ENCODE measurements around the gene SP1. TPM values are rescaled to one million over a fixed set of nuclear protein-coding genes. Genes with fewer than 3 reads are reported as not detected.
A peak's percentile ranks its signal among the peaks of the same experiment; 100 is the strongest.
"Not testable (repeated sequence)": the region's sequence is repeated elsewhere in the genome, so short reads cannot be mapped to it uniquely, and the experiment has no call there.

The SP1 gene
- total and polyA plus RNA-seq, 8 donors = 69.5 to 82.0 (median 78.0) TPM

DNA sequence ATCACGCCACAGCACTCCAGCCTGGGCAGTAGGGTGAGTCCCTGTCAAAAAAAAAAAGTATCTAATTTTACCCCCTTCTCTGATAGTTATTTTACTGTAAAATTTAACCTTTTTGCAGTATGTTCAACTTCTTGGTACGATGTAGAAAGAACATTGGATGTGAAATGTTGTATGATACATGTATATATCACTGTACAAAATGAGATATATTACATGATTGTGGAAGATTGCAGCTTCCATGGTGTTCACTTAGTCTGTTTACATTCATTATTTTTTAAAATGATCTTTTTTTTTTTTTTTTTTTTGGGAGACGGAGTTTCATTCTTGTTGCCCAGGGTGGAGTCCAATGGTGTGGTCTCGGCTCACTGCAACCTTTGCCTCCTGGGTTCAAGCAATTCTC is 9.0 kb downstream of the SP1 start:
- intact Hi-C loops (cut with DNase I) = no loop called here
- H3K4me1 ChIP-seq = peaks cover 37 to 82% of the 10 kb centered on the region in 2 donors
- TF ChIP-seq CTCF (IDR thresholded peaks at IDR 0.05) = no peak
- H3K9me3 ChIP-seq = no peaks in the 10 kb centered on the region
- no peak for DNase-seq
- peak overlapping the region in 1 of 2 donors; percentile 53 for H3K27ac ChIP-seq
- H3K36me3 ChIP-seq = peaks cover 0 to 70% of the 10 kb centered on the region in 2 donors
- H3K4me3 ChIP-seq = no peak overlapping the region
- no peak for ATAC-seq
- H3K27me3 ChIP-seq = no peaks in the 10 kb centered on the region

GRCh38 chr12:53389702-53390101 is 9.7 kb downstream of the SP1 start:
- no peak for ATAC-seq
- Histone ChIP-seq H3K27ac (peak overlapping the region in 1 of 2 donors; percentile 66), H3K4me1 (peaks cover 30 to 74% of the 10 kb centered on the region in 2 donors)

DNA sequence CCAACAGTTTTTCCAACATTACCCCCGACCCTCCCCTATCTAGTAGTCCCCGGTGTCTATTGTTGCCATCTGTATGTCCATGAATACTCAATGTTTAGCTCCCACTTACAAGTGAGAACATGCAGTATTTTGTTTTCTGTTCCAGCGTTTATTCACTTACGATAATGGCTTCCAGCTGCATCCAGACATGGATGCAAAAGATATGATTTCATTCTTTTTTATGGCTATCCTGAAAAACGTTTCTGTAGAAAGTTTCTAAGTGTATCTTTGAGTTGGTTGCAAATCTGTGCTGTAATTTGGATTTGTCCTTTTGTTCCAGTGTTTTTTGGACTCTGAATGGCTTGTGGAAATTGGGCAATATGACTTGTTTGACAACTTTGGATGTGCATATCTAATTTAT is 11.7 kb downstream of the SP1 start:
- Histone ChIP-seq H3K27me3 (no peaks in the 10 kb centered on the region), H3K4me3 (no peak overlapping the region), H3K4me1 (peaks cover 17 to 61% of the 10 kb centered on the region in 2 donors), H3K27ac (peak overlapping the region in 1 of 2 donors; percentile 66), H3K36me3 (peaks cover 0 to 64% of the 10 kb centered on the region in 2 donors), H3K9me3 (no peaks in the 10 kb centered on the region)
- DNase-seq = no peak
- TF ChIP-seq CTCF (IDR thresholded peaks at IDR 0.05) = no peak
- no peak for ATAC-seq
- intact Hi-C loops (cut with DNase I) = no loop called here

More at GRCh38 chr12:53389702-53390101, 9.7 kb downstream of the SP1 start:
- intact Hi-C loops (cut with DNase I) = no loop called here
- DNase-seq = no peak
- peaks cover 0 to 66% of the 10 kb centered on the region in 2 donors for H3K36me3 ChIP-seq
- no peaks in the 10 kb centered on the region for H3K27me3 ChIP-seq
- no peak overlapping the region for H3K4me3 ChIP-seq
- TF ChIP-seq CTCF (IDR thresholded peaks at IDR 0.05) = no peak
- H3K9me3 ChIP-seq = no peaks in the 10 kb centered on the region

DNA sequence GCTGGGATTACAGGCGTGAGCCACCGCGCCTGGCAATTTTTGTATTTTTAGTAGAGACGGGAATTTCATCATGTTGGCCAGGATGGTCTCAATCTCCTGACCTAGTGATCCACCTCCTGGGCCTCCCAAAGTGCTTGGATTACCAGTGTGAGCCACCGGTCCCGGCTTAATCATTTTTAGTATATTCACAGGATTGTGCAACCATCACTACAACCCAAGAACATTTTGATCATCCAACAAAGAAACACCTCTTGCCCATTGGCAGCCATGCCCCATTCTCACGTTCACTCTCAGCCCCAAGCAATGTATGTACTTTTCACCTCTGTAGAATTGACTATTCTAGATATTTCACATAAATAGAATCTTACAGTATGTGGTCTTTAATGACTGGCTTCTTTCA is 19.9 kb downstream of the SP1 start:
- no peak for TF ChIP-seq CTCF (IDR thresholded peaks at IDR 0.05)
- Histone ChIP-seq H3K27me3 (no peaks in the 10 kb centered on the region), H3K36me3 (peaks cover 0 to 63% of the 10 kb centered on the region in 2 donors), H3K4me1 (peaks cover 0 to 12% of the 10 kb centered on the region in 2 donors), H3K9me3 (no peaks in the 10 kb centered on the region), H3K27ac (no peak overlapping the region), H3K4me3 (no peak overlapping the region)
- intact Hi-C loops (cut with DNase I) = no loop called here
- DNase-seq (no peak), ATAC-seq (no peak)

DNA sequence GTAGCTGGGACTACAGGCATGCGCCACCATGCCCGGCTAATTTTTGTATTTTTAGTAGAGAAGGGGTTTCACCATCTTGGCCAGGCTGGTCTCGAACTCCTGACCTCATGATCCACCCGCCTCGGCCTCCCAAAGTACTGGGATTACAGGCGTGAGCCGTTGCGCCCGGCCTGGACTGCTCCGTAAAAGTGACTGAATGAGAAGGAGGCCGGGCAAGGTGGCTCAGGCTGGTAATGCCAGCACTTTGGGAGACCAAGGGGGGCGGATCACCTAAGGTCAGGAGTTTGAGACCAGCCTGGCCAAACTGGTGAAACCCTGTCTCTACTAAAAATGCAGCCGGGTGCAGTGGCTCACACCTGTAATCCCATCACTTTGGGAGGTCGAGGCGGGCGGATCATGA is 22.4 kb downstream of the SP1 start:
- ATAC-seq; H3K9me3 ChIP-seq; intact Hi-C loops (cut with DNase I); H3K4me1 ChIP-seq; DNase-seq; H3K27ac ChIP-seq; H3K27me3 ChIP-seq; H3K4me3 ChIP-seq: not testable (repeated sequence)
- H3K36me3 ChIP-seq = peaks cover 0 to 58% of the 10 kb centered on the region in 2 donors

DNA sequence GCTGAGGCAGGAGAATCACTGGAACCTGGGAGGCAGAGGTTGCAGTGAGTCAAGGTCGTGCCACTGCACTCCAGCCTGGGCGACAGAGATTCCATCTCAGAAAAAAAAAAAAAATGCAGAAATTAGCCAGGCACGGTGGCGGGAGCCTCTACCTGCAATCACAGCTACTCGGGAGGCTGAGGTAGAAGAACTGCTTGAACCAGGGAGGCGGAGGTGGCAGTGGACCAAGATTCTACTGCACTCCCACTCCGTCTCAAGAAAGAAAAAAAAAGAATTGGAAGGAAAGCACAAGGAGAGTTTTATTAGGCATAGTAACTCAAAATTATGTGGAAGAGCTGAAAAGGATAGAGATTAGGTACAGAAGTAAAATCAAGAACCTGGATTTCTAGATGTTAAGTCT is 22.9 kb downstream of the SP1 start:
- DNase-seq (no peak), ATAC-seq (no peak)
- Histone ChIP-seq H3K9me3 (no peaks in the 10 kb centered on the region), H3K4me1 (no peaks in the 10 kb centered on the region), H3K27ac (no peak overlapping the region), H3K36me3 (peaks cover 0 to 63% of the 10 kb centered on the region in 2 donors), H3K27me3 (no peaks in the 10 kb centered on the region), H3K4me3 (no peak overlapping the region)
- intact Hi-C loops (cut with DNase I) = no loop called here
- no peak for TF ChIP-seq CTCF (IDR thresholded peaks at IDR 0.05)
